ENCODE results near the gene VSIR. TPM values are rescaled to one million over a fixed set of nuclear protein-coding genes. Genes with fewer than 3 reads are reported as not detected.

The VSIR gene
- polyA plus RNA-seq, 1 of the 3 experiments (the other 2 are of a cell fraction): 11.3 TPM

- H3F3A ChIP-seq (replicated peaks; ENCODE audit: insufficient read depth): no peaks in the 10 kb centered on the region
- H3K27ac ChIP-seq (ENCODE audit: low read depth in 2 of 2, low read length in 1 of 2): no peak overlapping the region
- H3K9me3 ChIP-seq: no peaks in the 10 kb centered on the region
- no peak overlapping the region for H2AFZ ChIP-seq (ENCODE audit: low read depth)
- H3K4me3 ChIP-seq (ENCODE audit: low read depth in 2 of 2, low read length in 1 of 2): no peak overlapping the region
- no peaks in the 10 kb centered on the region for H3K36me3 ChIP-seq (replicated peaks in 1 of 2; ENCODE audit: control insufficient read depth in 1 of 2, insufficient read depth in 2 of 2, low read length in 1 of 2)
- H4K20me1 ChIP-seq (ENCODE audit: insufficient read depth): no peaks in the 10 kb centered on the region
- no peak overlapping the region for H3K9ac ChIP-seq
- H3K79me2 ChIP-seq (ENCODE audit: insufficient read depth): no peaks in the 10 kb centered on the region
- H3K9me2 ChIP-seq: no peaks in the 10 kb centered on the region
- H3K27me3 ChIP-seq (ENCODE audit: insufficient read depth): no peaks in the 10 kb centered on the region
- TF ChIP-seq CHD2 (IDR thresholded peaks at IDR 0.05; ENCODE audit: low read length, partially characterized antibody) (no peak), TAF1 (IDR thresholded peaks at IDR 0.05; ENCODE audit: borderline replicate concordance, low read depth, low read length) (no peak), TEAD4 (IDR thresholded peaks at IDR 0.05; ENCODE audit: borderline replicate concordance, insufficient read depth) (no peak), SMC3 (IDR thresholded peaks at IDR 0.05; ENCODE audit: low read depth, low read length) (no peak), YY1 (IDR thresholded peaks at IDR 0.05; ENCODE audit: low read depth) (no peak), GABPA (IDR thresholded peaks at IDR 0.05; ENCODE audit: low read depth) (no peak), RCOR1 (IDR thresholded peaks at IDR 0.05; ENCODE audit: low read length) (no peak), RXRA (IDR thresholded peaks at IDR 0.05; ENCODE audit: borderline replicate concordance, low read depth) (no peak), NRF1 (IDR thresholded peaks at IDR 0.05; ENCODE audit: low read depth, low read length) (no peak), TCF12 (IDR thresholded peaks at IDR 0.05) (no peak), ZBTB33 (IDR thresholded peaks at IDR 0.05; ENCODE audit: borderline replicate concordance, low read depth) (no peak), CTCF (IDR thresholded peaks at IDR 0.05) (no peak), ELF1 (IDR thresholded peaks at IDR 0.05) (no peak), SIN3A (IDR thresholded peaks at IDR 0.05; ENCODE audit: borderline replicate concordance, low read depth, low read length) (no peak), JUND (IDR thresholded peaks at IDR 0.05) (no peak), RFX5 (IDR thresholded peaks at IDR 0.05; ENCODE audit: low read length) (no peak), NFIC (IDR thresholded peaks at IDR 0.05; ENCODE audit: borderline replicate concordance) (no peak), FOSL2 (IDR thresholded peaks at IDR 0.05; ENCODE audit: borderline replicate concordance, low read depth) (no peak), EZH2phosphoT487 (IDR thresholded peaks at IDR 0.05; ENCODE audit: borderline replicate concordance, low read depth) (no peak)
- ChIA-PET CTCF (interaction anchor here (0.7 to 3.1 kb wide), 5 partner anchors 8 to 110 kb away, joined by 3 to 10 read pairs (median 4); partner anchors contain the start of gene VSIR), POLR2A (no interaction called here)
- 84% methylated on average over 25 of the region's 41 CpGs for WGBS (ENCODE audit: low lambda C conversion rate)
- H3K4me2 ChIP-seq: no peak overlapping the region
- no peaks in the 10 kb centered on the region; a peak in 1 of 4 replicates for H3K4me1 ChIP-seq (ENCODE audit: control insufficient read depth in 1 of 2, insufficient read depth in 2 of 2, low read depth in 1 of 2, low read length in 1 of 2)
- peak; percentile 51 for DNase-seq
These were observed 32.7 kb upstream of the VSIR start for GRCh38 chr10:71805776-71806703.
